Lower lobe of right lung (tissue), 2 donors: ENCODE data around the gene DDX50. TPM values are rescaled to one million over a fixed set of nuclear protein-coding genes. Genes with fewer than 3 reads are reported as not detected.
"Not testable (repeated sequence)": the region's sequence is repeated elsewhere in the genome, so short reads cannot be mapped to it uniquely, and the experiment has no call there.

ENCODE experiments used
- ATAC-seq, 2 donors: fragments of 200-7000 bp; cut with Tn5 transposase; one replicate each; pipeline ENCODE4 v1.9.1; 2020 to 2022; ENCODE audit warnings: mild to moderate bottlenecking in 2 of 2, moderate library complexity in 2 of 2
- DNase-seq: peaks from one replicate; pipeline ENCODE4 v3.0.0-alpha.2; 2020
- H3K27ac ChIP-seq: fragments of 200-600 bp; one replicate; pipeline ENCODE4 v1.8.0; 2022
- H3K27me3 ChIP-seq: fragments of 200-600 bp; one replicate; pipeline ENCODE4 v1.8.0; 2022; ENCODE audit warnings: low read depth
- H3K36me3 ChIP-seq: fragments of 200-600 bp; one replicate; pipeline ENCODE4 v1.8.0; 2022; ENCODE audit warnings: mild to moderate bottlenecking
- H3K4me1 ChIP-seq: fragments of 200-600 bp; one replicate; pipeline ENCODE4 v1.8.0; 2022
- H3K4me3 ChIP-seq: fragments of 200-600 bp; one replicate; pipeline ENCODE4 v1.8.0; 2022; ENCODE audit warnings: mild to moderate bottlenecking
- H3K9me3 ChIP-seq: fragments of 200-600 bp; one replicate; pipeline ENCODE4 v1.8.0; 2022
- CTCF ChIP-seq: fragments of 200-600 bp; IDR thresholded peaks from one replicate; pipeline ENCODE4 v1.8.0; 2022; ENCODE audit warnings: antibody characterized with exemption, mild to moderate bottlenecking
- intact Hi-C: fragments of 100-400 bp; cut with DNase I; formaldehyde crosslinking; loops from one replicate; pipeline ENCODE4 v1.11.0; 2022
- total RNA-seq: library from RNA; stranded (reverse); fragmentation: NEBNext Ultra II Directional; extraction: Animal tissue kit (Norgen Biotek cat#: 25700); gene quantifications from one replicate; pipeline ENCODE4 v1.2.1, GENCODE V29; 2021
- donor health status: DM: no; HTN: yes; CAD: no; lungs with severe emphysema.

Gene DDX50
- total RNA-seq, 1 donor from 2014 or later: 29.3 TPM

- no peak for TF ChIP-seq CTCF
- H3K9me3 ChIP-seq: no peaks in the 10 kb centered on the region
- no peaks in the 10 kb centered on the region for H3K27me3 ChIP-seq
- H3K36me3 ChIP-seq: peaks cover 30% of the 10 kb centered on the region
- intact Hi-C loops: no loop called here
- ATAC-seq (no peak), DNase-seq (no peak)
- H3K4me3 ChIP-seq: peak overlapping the region; percentile 99
- peak overlapping the region; percentile 97 for H3K27ac ChIP-seq
- H3K4me1 ChIP-seq: peaks cover 37% of the 10 kb centered on the region
These were observed 56.1 kb downstream of the DDX50 start for GRCh38 chr10:68957284-68957615.

GRCh38 chr10:68957654-68958053, 56.5 kb downstream of the DDX50 start:
- peak overlapping the region; percentile 99 for H3K4me3 ChIP-seq
- intact Hi-C loops: no loop called here
- peaks cover 34% of the 10 kb centered on the region for H3K36me3 ChIP-seq
- H3K27me3 ChIP-seq: no peaks in the 10 kb centered on the region
- TF ChIP-seq CTCF: no peak
- ATAC-seq (no peak), DNase-seq (no peak)
- H3K27ac ChIP-seq: no peak overlapping the region
- H3K9me3 ChIP-seq: no peaks in the 10 kb centered on the region
- H3K4me1 ChIP-seq: peaks cover 37% of the 10 kb centered on the region

GRCh38 chr10:68959695-68960527, 58.8 kb downstream of the DDX50 start:
- Histone ChIP-seq H3K4me1 (peaks cover 37% of the 10 kb centered on the region), H3K4me3 (no peak overlapping the region), H3K36me3 (peaks cover 56% of the 10 kb centered on the region), H3K9me3 (no peaks in the 10 kb centered on the region), H3K27me3 (no peaks in the 10 kb centered on the region), H3K27ac (no peak overlapping the region)
- DNase-seq (no peak), ATAC-seq (no peak)
- TF ChIP-seq CTCF: no peak
- intact Hi-C loops: no loop called here

GRCh38 chr10:68963151-68963550, 62.0 kb downstream of the DDX50 start:
- ATAC-seq: no peak
- Histone ChIP-seq H3K9me3 (no peaks in the 10 kb centered on the region), H3K4me1 (peaks cover 19% of the 10 kb centered on the region), H3K27me3 (no peaks in the 10 kb centered on the region), H3K4me3 (no peak overlapping the region), H3K36me3 (peaks cover 89% of the 10 kb centered on the region), H3K27ac (no peak overlapping the region)
- TF ChIP-seq CTCF: no peak
- intact Hi-C loops: no loop called here
- no peak for DNase-seq

GRCh38 chr10:68973975-68974374, 72.9 kb downstream of the DDX50 start:
- Histone ChIP-seq H3K27ac (no peak overlapping the region), H3K36me3 (peaks cover 100% of the 10 kb centered on the region), H3K27me3 (no peaks in the 10 kb centered on the region)

GRCh38 chr10:68975936-68976473, 74.9 kb downstream of the DDX50 start:
- H3K36me3 ChIP-seq: peaks cover 99% of the 10 kb centered on the region
- H3K4me1 ChIP-seq, H3K4me3 ChIP-seq, H3K9me3 ChIP-seq, ATAC-seq, DNase-seq, intact Hi-C loops, H3K27me3 ChIP-seq, H3K27ac ChIP-seq: not testable (repeated sequence)

More at GRCh38 chr10:68973975-68974374, 72.9 kb downstream of the DDX50 start:
- no peak for DNase-seq
- no peaks in the 10 kb centered on the region for H3K4me1 ChIP-seq
- intact Hi-C loops: no loop called here
- no peak overlapping the region for H3K4me3 ChIP-seq
- no peaks in the 10 kb centered on the region for H3K9me3 ChIP-seq
- no peak for ATAC-seq
- TF ChIP-seq CTCF: no peak

GRCh38 chr10:68979738-68980137, 78.6 kb downstream of the DDX50 start:
- H3K9me3 ChIP-seq, H3K4me1 ChIP-seq, ATAC-seq, H3K27ac ChIP-seq, DNase-seq, H3K4me3 ChIP-seq, H3K27me3 ChIP-seq, intact Hi-C loops: not testable (repeated sequence)
- peaks cover 99% of the 10 kb centered on the region for H3K36me3 ChIP-seq
